Activated CD8-positive, alpha-beta memory T cell treated with anti-CD3 and anti-CD28 coated beads for 24 hours (primary cell): Measurements from ENCODE around the gene ELOB.

Source experiments
- DNase-seq: peaks from one replicate; pipeline ENCODE4 v3.0.0-alpha.2; 2020

Gene ELOB

DNA sequence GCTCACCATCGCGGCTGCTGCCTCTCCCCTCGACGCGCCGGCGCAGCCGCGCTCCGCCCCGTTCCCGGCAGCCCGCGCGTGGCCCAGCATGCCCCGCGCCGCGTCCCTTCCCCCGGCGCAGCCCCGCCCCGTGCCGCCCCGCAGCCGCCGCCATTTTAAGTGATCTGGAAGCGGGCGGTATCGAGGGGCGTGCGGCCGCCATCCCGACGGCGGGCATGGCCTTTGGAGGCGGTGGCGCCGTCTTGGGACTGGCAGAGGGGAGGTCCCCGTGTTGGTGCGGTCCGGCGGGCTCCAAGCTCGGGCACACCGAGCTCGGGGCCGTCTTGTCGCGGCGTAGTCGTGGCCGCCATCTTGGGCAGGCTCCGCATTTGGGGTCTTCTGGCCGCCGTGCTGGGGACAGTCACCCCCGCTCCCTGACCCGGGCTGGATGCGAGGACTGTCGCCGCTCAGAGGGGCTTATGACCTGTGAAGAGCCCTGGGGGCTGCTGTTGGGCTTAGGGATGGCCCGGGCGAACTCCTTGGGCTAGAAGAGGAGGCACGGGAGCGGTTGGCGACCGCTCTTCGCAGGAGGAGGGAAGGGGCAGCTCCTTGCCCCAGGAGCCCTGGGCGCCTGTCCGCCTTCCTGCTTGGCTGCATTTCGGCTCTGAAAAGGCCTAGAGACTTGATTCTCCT lies at the start of gene ELOB:
Gene ELOB (minus strand): TSS at position 50 of the 672 bp plus-strand sequence. CDS start 41 bp downstream, at position 9.
- DNase-seq = peak; percentile 96

DNA sequence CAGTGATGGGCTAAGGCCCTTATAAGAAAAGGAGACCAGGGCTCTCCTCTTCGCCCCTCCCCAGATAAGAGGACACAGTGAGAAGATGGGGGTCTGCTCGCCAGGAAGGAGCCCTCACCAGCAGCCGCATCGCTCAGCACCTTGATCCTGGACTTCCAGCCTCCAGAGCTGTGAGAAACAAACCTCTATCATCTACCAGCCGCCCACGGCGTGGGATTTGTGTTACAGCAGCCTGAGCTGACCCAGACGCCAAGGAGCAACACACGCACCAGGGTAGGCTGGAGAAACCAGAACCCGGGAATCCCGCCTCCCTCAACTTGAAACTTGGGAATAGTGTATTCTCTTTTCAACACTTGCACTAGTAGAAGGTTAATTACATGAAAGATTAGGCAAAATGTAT lies 48.8 kb upstream of the ELOB start:
- DNase-seq = no peak

DNA sequence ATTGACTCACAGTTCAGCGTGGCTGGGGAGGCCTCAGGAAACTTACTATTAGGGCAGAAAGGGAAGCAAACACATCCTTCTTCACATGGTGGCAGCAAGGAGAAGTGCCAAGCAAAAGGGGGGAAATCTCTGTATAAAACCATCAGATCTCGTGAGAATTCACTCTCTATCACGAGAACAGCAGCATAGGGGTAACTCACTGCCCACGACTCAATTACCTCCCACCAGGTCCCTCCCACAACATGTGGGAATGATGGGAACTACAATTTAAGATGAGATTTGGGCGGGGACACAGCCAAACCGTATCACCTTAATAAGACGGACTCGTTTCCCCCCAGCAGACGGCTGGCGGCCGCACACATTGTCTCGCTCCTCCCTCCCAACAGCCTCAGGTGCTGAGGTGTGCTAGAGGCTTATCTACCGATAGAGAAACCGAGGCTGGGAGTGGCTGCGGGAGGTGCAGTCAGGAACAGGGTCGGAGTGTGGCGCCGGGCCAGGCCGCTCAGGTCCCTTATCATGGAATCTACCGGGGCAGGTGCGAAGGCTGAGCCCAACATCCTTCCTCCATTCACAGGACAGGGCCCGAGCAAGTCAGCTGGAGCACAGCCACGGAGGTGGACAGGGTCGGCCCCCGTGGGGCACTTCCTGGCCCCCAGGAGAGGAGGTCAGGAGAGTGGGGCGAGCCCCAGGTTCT lies 48.1 kb upstream of the ELOB start:
- no peak for DNase-seq

DNA sequence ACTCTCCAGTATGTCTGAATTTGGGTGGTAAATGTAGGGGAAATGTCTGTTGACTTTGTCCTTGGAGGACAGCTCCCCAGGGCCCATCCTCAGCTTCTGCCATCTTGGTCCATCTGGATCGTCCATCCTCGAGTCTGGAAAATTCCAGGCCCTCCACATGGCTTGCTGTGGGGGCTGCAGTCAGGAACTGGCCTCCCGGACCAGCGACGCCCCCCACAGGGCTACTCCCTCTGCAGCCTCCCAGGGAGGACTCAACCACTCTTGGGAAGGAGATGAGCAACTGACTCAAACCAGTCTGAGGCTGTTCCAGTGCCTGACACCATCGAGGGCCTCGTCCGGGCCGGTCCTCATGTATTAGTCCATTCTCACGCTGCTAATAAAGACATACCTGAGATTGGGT lies 47.5 kb upstream of the ELOB start:
- no peak for DNase-seq

DNA sequence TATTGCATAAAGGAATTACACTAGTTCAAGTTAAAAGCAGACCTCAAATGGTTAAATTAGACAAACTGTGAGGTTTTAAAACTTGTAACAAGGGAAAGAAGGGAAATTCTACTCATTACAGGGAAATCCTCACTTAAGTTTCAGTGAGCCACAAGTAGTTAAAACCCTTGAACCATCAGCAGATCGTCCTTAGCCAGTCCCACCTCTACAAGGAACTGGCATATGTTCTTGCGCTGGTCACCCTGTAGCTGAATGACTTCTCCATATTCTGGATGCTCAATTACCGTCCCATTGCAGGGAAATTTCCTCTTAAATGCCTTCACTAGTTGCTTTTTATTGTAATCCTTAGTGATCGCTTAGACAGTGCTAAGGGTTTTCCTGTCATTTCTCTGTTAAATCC lies 45.4 kb upstream of the ELOB start:
- DNase-seq = no peak

DNA sequence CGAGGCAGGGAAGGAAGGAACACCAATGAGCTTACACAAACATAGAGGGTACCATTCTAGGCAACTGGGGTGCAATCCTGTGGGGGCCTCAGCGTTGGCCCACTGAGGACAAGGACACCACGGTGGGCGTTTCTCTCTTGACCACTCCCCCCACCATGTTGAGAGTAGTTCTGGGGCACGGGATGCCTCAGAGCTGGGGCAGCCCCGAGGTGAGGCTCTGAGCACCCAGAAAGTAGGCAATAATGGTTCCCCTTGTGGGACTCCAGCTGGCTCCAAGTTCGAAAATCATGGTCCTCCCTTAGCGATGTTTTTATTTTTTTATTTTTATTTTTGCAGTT lies 45.0 kb upstream of the ELOB start:
- DNase-seq = no peak

DNA sequence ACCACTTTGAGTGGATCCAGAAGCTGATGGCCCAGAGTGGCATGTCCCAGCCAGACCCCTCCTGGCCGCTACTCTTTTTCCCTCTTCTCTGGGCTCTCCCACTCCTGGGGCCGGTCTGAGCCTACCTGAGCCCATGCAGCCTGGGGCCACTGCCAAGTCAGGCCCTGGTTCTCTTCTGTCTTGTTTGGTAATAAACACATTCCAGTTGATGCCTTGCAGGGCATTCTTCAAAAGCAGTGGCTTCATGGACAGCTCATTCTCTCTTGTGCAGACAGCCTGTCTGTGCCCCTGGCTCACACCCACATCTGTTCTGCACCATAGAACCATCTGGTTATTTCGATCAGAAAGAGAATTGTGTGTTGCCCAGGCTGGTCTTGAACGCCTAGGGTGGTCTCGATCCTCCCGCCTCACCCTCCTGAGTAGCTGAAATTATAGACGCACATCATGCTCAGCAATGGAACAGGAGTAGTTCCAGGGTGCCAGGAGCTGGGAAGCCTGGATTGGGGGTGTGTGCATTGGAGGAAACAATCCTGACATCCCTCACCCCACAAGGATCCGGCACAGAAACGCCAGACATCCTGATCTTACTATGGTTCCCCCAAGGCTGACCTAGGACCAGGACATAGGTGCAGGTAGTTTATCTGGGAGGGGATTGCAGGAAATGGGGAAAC lies 44.5 kb upstream of the ELOB start:
- DNase-seq = no peak

DNA sequence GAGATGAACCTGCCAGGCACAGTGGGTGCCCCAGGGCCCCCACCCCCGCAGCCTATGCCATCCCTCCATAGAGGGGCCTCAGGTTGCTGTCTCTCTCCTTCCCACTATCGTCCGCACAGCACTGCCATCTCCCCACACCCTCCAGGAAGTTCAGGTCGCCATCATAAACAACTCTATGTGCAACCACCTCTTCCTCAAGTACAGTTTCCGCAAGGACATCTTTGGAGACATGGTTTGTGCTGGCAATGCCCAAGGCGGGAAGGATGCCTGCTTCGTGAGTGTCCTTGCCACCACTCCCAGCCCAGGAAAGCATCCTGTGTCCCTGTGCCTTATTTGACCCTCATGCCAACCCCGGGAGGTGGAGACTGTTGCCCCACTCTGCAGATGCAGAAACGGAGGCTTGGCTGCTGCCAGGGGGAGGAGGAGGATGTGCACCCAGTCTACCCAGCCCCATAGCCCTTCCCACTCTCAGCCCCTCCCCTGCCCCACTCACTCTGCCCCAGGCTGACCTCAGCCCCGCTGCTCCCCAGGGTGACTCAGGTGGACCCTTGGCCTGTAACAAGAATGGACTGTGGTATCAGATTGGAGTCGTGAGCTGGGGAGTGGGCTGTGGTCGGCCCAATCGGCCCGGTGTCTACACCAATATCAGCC lies 43.9 kb upstream of the ELOB start:
- no peak for DNase-seq

DNA sequence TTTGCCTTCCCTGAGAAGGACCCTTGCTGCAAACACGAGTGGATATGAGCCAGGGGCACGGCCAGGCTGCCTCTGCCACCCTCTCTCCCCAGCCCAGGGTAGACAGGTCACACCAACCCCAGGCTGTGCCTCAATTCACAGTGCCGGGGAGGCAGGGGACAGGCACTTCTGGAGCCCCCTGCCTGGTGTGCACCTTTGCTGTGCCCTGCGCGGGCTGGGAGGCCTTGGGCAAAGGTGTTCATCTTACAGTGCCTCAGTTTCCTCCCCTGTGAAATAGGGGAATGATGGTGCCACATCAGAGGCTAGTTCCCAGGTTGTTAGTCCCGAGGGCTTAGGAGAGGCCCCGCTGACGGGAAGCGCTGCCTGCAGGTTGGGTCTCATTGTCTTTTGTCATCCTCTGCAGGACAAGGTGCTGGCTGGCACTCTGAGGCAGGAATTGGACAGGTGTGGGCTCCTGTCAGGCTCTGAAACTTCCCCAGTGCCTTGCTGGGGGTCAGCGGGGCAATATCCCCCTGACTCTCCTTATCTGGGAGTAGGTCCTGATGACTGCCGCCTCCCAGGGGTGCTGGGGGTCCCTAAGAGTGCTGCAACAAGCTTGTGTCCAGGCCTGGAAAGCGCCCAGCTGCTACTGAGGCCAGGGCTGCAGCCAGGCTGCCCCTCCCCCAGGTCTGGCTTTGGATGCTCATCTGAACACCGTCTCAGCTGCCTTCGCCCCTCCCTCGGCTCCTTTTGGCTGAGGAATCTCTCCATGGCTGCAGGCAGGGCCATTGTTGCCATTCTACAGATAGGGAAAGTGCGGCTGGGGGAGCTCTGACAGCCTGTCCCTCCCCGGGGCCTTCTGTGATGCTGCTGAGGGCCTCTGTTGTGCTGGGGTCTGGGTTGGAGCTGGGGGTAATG lies 43.1 kb upstream of the ELOB start:
- DNase-seq = no peak

DNA sequence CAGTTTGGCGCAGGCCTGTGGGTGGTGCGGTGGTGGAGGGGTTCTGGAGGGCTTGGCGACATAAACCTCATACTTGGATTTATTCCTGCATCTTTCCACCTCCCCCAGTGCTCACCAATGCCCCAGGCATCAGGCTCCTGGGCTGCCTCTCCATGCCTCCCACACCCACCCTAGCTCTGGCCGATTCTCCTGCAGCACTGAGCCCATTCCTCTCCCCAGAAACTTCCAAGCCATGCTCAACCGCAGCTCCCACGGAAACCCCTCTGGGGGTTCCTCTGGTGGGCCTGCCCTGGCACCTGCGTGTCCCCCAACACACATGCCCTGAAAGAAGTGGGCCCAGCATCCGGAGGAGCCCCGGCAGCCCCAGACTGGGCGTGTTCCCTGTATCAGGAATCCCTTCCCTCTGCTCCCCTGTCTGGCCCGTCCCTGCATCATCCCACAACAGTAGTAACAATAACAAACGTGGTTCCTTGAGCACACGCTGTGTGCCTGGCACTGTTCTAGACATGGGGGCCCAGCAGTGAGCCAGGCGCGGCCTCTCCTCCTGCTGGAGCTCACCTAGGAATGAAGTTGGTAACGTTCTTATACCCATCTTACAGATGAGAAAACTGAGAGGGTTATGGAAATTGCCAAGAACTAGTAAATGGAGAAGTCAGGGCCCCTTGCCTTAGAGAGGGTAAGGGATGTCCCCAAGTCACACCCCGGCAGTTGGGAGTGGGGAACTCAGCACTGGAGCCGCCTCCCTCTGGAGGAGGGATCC lies 42.3 kb upstream of the ELOB start:
- DNase-seq = no peak

DNA sequence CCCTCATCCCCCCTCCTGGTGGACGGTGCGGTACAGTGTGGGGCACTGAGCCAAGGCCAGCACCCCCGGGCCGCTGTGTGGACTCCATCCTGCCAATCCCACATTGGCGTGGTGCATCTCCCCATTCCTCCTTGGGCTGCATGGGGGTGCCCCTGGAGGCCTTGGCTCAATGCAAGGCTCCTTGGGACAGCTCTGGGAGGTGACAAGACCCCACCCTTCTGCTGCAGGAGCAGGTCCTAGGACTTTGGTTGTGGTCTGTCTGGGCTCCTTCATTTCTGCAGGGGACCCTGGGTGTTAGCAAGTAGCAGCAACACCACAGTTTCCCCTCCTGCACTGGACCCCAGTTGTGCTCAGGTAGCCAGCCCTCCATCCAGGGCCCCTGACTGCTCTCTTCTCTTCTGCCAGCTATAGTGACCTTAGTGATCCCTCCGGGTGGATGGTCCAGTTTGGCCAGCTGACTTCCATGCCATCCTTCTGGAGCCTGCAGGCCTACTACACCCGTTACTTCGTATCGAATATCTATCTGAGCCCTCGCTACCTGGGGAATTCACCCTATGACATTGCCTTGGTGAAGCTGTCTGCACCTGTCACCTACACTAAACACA lies 41.3 kb upstream of the ELOB start:
- DNase-seq = no peak

DNA sequence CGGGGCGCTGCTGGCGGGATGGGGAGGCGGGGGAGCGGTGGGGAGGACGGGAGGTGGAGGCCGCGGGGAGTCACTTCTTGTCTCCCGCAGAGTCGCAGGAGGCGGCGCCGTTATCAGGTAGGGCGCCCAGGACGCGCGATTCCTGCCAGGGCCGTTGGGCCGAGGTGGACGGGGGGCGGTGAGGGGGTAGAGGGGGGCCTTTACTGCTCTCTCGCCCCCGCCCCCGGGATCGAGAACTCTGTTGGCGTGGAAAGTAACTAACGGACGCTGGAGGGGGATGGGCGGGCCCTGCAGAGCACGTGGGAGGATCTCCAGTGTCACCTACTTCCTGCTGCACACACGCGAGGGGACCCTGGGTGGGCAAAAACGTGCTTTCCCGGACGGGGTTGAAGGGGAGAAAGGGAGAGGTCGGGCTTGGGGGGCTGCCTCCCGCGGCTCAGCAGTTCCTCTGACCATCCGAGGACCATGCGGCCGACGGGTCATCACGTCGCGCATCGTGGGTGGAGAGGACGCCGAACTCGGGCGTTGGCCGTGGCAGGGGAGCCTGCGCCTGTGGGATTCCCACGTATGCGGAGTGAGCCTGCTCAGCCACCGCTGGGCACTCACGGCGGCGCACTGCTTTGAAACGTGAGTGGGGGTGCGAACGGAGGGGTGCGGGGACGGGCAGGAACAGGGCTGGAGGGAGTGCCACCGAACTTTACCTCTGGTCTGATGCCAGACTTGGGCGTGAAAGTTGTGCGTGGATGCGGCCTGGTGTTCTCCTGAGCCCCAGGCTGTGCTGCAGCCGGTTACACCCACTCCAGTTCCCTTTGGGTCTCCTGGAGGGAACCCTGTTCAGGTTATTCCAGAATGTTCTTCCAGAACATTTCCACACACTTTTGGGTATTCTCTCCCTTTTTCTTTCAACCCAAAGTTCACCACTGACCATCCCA lies 40.5 kb upstream of the ELOB start:
- peak; percentile 67 for DNase-seq

DNA sequence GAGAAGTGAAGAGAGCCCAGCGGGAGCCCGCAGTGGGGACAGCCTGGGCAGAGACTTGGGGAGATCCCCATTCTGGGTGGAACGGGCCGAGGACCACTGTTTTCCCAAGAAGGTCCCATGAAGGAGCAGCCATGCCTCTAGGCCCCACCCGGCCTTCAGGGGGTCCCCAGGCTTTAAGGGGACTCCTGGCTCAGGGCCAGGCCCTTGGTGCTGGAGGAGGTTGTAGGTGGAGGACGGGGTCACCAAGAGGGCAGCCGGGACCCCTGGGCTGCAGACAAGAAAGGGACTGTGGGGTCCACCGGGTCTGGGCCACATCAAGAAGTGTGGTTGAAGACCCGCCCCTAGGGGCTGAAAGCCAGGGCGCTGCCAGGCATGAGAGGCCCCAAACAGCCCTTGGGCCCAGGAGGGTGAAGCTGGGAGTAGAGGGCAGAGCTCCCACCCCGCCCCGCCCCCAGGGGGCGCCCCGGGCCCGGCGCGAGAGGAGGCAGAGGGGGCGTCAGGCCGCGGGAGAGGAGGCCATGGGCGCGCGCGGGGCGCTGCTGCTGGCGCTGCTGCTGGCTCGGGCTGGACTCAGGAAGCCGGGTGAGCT lies 39.8 kb upstream of the ELOB start, which contains the start of gene PRSS21:
Gene PRSS21 (plus strand): TSS at position 487 of the 589 bp plus-strand sequence. CDS start 32 bp downstream, at position 519.
- DNase-seq = peak; percentile 74

DNA sequence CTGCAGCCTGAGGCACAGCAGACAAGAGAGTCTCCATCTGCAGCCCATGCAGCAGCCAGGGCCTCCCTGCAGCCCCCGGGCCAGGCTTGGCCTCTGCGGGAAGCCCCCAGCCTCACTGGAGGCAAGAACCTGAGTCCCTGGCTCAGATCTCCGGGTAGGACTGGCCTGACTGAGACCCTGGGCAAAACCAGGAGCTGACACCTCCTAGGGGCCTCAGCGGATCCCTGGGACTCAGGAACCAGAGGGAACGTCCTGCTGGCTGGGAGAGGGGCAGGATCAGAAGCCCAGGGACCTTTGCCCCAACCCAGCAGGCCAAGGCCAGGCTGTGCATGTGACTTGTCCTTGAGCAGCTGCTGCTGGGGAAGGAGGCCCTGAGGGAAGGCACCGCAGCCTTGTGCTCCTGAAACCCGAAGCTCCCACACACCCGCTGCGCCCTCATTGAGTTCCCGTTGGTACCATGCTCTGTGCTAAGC lies 38.3 kb upstream of the ELOB start:
- no peak for DNase-seq

DNA sequence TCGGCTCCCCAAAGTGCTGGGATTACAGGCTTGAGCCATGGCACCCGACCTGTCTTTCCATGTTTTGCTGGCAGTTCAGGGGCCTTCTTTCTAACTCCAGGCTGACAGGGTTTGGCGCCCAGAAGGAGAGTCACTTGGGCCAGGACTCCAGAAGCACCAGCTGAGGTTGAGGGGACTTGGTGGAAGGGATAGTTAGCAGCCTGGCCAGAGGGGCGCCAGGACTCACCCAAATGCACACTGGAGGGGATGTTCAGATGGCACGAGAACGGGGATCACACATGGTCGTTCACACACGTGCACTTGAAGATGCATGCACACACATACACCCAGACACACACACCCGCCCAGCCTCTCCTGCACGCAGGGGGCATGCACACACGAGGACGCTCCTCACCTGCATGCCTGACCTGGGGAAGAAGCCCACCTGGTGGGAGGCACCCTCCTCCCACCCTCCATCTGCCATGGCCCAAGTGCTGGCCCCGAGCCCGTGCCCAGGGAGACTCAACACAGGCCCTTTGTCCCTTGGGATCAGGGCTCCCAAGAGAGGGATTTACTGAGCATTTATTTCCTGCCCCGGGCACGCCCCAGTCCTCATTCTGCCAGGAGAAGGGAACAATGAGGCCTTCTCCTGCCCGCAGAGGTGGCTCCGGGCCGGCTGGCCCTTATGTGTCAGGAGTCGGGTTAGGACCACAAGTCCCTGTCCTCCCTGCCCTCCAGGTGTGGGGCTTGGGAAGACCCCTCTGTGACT lies 37.6 kb upstream of the ELOB start:
- no peak for DNase-seq

DNA sequence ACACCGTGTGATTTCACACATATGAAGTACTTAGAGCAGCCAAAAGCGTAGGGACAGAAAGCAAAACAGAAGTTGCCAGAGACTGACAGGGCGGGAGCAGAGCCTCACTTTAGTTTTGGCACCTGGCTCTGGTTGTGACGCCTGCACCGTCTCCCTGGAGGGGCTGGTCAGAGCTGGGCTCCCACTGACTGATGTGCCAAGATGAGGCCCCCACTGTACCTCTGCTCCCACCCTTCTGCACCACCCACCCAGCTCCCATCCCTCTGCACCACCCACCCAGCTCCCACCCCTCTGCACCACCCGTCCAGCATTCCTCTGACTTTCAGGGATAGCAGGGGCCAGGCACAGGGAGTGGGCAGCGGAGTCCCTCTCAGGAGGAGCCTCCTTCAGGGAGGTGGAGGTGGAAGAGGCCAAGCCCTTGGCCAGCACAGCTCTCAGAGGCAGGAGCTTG lies 36.7 kb upstream of the ELOB start:
- no peak for DNase-seq

DNA sequence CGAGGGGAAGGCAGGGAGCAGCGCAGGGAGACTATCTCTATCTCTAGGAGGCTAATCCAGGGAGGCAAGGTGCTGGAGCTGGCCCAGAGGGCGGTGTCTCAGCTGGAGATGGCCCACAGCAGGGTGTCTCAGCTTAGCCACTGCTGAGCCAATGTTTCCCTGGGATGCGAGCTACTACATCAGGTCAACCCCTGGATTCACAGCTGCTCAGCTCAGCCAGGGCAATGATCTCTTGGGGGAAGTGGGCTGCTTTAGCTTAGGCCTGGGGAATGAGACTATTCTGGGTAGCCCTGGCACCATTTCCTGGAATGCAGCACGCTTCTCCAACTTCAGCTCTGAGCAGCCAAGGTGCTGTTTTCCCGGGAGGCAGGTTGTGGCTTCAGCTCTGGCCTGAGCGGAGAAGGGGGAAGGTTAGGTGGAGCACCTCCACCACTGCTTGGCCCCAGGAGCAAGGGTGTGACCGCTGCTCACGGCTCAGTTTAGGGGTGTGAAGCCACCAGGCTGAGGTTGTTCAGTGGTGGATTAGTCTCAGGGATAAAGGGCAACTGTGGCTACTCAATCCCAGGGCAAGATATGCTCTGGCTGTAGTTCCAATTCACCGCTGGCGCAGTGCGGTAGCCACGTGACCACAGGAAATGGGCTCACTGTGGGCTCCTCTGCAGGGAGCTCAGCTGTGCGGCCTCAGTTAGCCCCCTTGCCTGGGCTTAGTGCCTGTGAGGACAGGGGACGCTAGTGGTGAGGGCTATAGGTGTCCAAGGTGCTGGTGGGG lies 34.8 kb upstream of the ELOB start:
- no peak for DNase-seq

DNA sequence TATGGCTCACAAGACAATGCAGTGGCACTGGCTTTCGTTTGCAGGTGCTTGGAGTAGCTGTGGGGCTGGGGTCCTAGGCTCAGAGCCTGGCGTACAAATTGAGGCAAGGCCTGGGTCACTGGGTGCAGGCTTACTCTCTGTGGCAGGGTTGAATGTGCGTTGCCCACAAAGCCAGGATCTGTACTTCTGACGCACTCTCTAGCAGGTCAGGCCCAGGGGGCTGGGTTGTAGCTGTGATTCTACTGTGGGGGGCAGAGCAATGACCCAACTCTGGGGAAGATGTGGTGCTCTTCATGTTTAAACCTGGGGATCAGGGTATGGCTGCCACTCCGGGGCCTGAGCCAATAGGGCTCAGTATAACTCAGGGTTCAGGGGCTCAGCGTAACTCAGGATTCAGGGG lies 33.6 kb upstream of the ELOB start:
- DNase-seq = no peak
